H1 (cell line): ENCODE results near the gene APC2. TPM values are rescaled to one million over a fixed set of nuclear protein-coding genes. Genes with fewer than 3 reads are reported as not detected.

Experiments used
- ASH2L ChIP-seq: fragments of 200-600, 300-600 bp; sonication (generic); IDR thresholded peaks from one replicate; pipeline ENCODE4 v1.7.1; 2017; ENCODE audit warnings: low read length
- BACH1 ChIP-seq: IDR thresholded peaks from 2 replicates; pipeline ENCODE4 v1.6.1; 2012; ENCODE audit warnings: low read length, improper control_type of control experiment
- CREB1 ChIP-seq: IDR thresholded peaks from 2 replicates; pipeline ENCODE4 v1.6.1; 2012; ENCODE audit warnings: inconsistent platforms
- CTBP2 ChIP-seq: IDR thresholded peaks from 2 replicates; pipeline ENCODE4 v1.7.0; 2011; ENCODE audit warnings: borderline replicate concordance, mild to moderate bottlenecking, moderate library complexity, mixed read lengths, low read length; ENCODE audit not compliant: insufficient read depth, insufficient read length
- CTCF ChIP-seq, 3 experiments: IDR thresholded peaks; 1 replicate in 2 of 3; 2 replicates in 1 of 3; pipeline versions ENCODE4 v1.5.1 to v1.6.1; 2011; ENCODE audit warnings: low read length in 3 of 3, mild to moderate bottlenecking in 3 of 3, inconsistent platforms in 2 of 3, low read depth in 1 of 3, moderate library complexity in 1 of 3; ENCODE audit not compliant: insufficient read depth in 1 of 3; ENCODE audit errors: control extremely low read depth in 1 of 3
- E2F6 ChIP-seq: IDR thresholded peaks from 2 replicates; pipeline ENCODE4 v1.6.1; 2012; ENCODE audit warnings: inconsistent platforms
- KDM1A ChIP-seq: fragments of 200-600, 300-600 bp; sonication (generic); IDR thresholded peaks from 2 replicates; pipeline ENCODE4 v1.7.1; 2016; ENCODE audit warnings: mild to moderate bottlenecking, low read length, borderline replicate concordance
- polyA plus RNA-seq, 7 experiments: library from polyadenylated mRNA; depleted of rRNA in 3 of 7; stranded (reverse) in 5 of 7; unstranded in 2 of 7; fragments of >200 nt in 5 of 7; fragments of 200-250 nt in 2 of 7; gene quantifications; 1 replicate in 5 of 7; 2 replicates in 1 of 7; 4 replicates in 1 of 7; pipeline versions ENCODE4 v1.2.1 to v1.2.3, GENCODE V29; 2011 to 2013; ENCODE audit warnings: missing spikeins in 2 of 7, mixed read lengths in 2 of 7
- total RNA-seq: library from RNA; stranded (reverse); fragmentation: NEBNext Ultra II Directional; extraction: Animal tissue kit (Norgen Biotek cat#: 25700); gene quantifications from 2 replicates; pipeline ENCODE4 v1.2.1, GENCODE V29; 2021

APC2 gene
- total and polyA plus RNA-seq, 2 of the 8 experiments (the other 6 are each of a cell fraction or from before 2014, with no cell fraction given), result 1.3 to 4.1 TPM

GRCh38 chr19:1503089-1503924, 53.4 kb downstream of the APC2 start (continued):
- TF ChIP-seq E2F6, result peak; percentile 85
- TF ChIP-seq KDM1A, result 0 out of 2 replicates have a peak, but pooled peaks have one; percentile 14
- peak; percentile 64 for TF ChIP-seq CTBP2
- peak; percentile 30 for TF ChIP-seq ASH2L
- TF ChIP-seq CTCF (IDR thresholded peaks at IDR 0.05; ENCODE audit: control extremely low read depth in 1 of 3, insufficient read depth in 1 of 3, low read depth in 1 of 3, low read length in 3 of 3), result peak; percentile 58 to 84 (median 77)
- peak; percentile 89 for TF ChIP-seq BACH1
- TF ChIP-seq CREB1, result peak; percentile 82
